ENCODE results near the gene SPATA3. TPM values are rescaled to one million over a fixed set of nuclear protein-coding genes. Genes with fewer than 3 reads are reported as not detected.

SPATA3 gene
- total RNA-seq, 1 donor, result not detected

GRCh38 chr2:230982126-230982525, 13.8 kb upstream of the SPATA3 start:
- H3K4me1 ChIP-seq (ENCODE audit: insufficient read depth, low read length), result peaks cover 13% of the 10 kb centered on the region
- H3K27me3 ChIP-seq (ENCODE audit: insufficient read depth, low read length), result peaks cover 3% of the 10 kb centered on the region
- H3K4me3 ChIP-seq (ENCODE audit: low read length), result no peak overlapping the region
- no peaks in the 10 kb centered on the region for H3K9me3 ChIP-seq (ENCODE audit: low read depth, low read length)

- peaks cover 15% of the 10 kb centered on the region for H3K4me1 ChIP-seq (ENCODE audit: insufficient read depth, low read length)
- no peaks in the 10 kb centered on the region for H3K9me3 ChIP-seq (ENCODE audit: low read depth, low read length)
- peaks cover 3% of the 10 kb centered on the region for H3K27me3 ChIP-seq (ENCODE audit: insufficient read depth, low read length)
- H3K4me3 ChIP-seq (ENCODE audit: low read length), result no peak overlapping the region
Observed at GRCh38 chr2:230982528-230982927, 13.4 kb upstream of the SPATA3 start.

GRCh38 chr2:230983566-230983965, 12.4 kb upstream of the SPATA3 start:
- Histone ChIP-seq H3K9me3 (ENCODE audit: low read depth, low read length) (no peaks in the 10 kb centered on the region), H3K4me3 (ENCODE audit: low read length) (no peak overlapping the region), H3K4me1 (ENCODE audit: insufficient read depth, low read length) (peaks cover 15% of the 10 kb centered on the region), H3K27me3 (ENCODE audit: insufficient read depth, low read length) (peaks cover 3% of the 10 kb centered on the region)

- H3K4me3 ChIP-seq (ENCODE audit: low read length), result no peak overlapping the region
- H3K27me3 ChIP-seq (ENCODE audit: insufficient read depth, low read length), result peaks cover 3% of the 10 kb centered on the region
- no peaks in the 10 kb centered on the region for H3K9me3 ChIP-seq (ENCODE audit: low read depth, low read length)
- H3K4me1 ChIP-seq (ENCODE audit: insufficient read depth, low read length), result peaks cover 15% of the 10 kb centered on the region
Observed at GRCh38 chr2:230984393-230985220, 11.3 kb upstream of the SPATA3 start.

GRCh38 chr2:230985519-230986231, 10.2 kb upstream of the SPATA3 start:
- Histone ChIP-seq H3K27me3 (ENCODE audit: insufficient read depth, low read length) (peaks cover 3% of the 10 kb centered on the region), H3K4me1 (ENCODE audit: insufficient read depth, low read length) (peaks cover 13% of the 10 kb centered on the region), H3K4me3 (ENCODE audit: low read length) (no peak overlapping the region), H3K9me3 (ENCODE audit: low read depth, low read length) (no peaks in the 10 kb centered on the region)

GRCh38 chr2:230986520-230987136, 9.3 kb upstream of the SPATA3 start:
- H3K27me3 ChIP-seq (ENCODE audit: insufficient read depth, low read length), result peaks cover 3% of the 10 kb centered on the region
- H3K4me1 ChIP-seq (ENCODE audit: insufficient read depth, low read length), result peaks cover 6% of the 10 kb centered on the region
- H3K9me3 ChIP-seq (ENCODE audit: low read depth, low read length), result no peaks in the 10 kb centered on the region
- peak overlapping the region; percentile 13 for H3K4me3 ChIP-seq (ENCODE audit: low read length)

- Histone ChIP-seq H3K27me3 (ENCODE audit: insufficient read depth, low read length) (peaks cover 3% of the 10 kb centered on the region), H3K4me1 (ENCODE audit: insufficient read depth, low read length) (peaks cover 6% of the 10 kb centered on the region), H3K4me3 (ENCODE audit: low read length) (peak overlapping the region; percentile 13), H3K9me3 (ENCODE audit: low read depth, low read length) (no peaks in the 10 kb centered on the region)
Observed at GRCh38 chr2:230987137-230988020, 8.5 kb upstream of the SPATA3 start.

GRCh38 chr2:230989731-230990130, 6.2 kb upstream of the SPATA3 start:
- peaks cover 6% of the 10 kb centered on the region for H3K4me1 ChIP-seq (ENCODE audit: insufficient read depth, low read length)
- H3K9me3 ChIP-seq (ENCODE audit: low read depth, low read length), result no peaks in the 10 kb centered on the region

GRCh38 chr2:230990131-230990898, 5.6 kb upstream of the SPATA3 start:
- Histone ChIP-seq H3K27me3 (ENCODE audit: insufficient read depth, low read length) (peaks cover 3% of the 10 kb centered on the region), H3K4me3 (ENCODE audit: low read length) (no peak overlapping the region), H3K4me1 (ENCODE audit: insufficient read depth, low read length) (peaks cover 6% of the 10 kb centered on the region), H3K9me3 (ENCODE audit: low read depth, low read length) (no peaks in the 10 kb centered on the region)

More at GRCh38 chr2:230989731-230990130, 6.2 kb upstream of the SPATA3 start:
- Histone ChIP-seq H3K27me3 (ENCODE audit: insufficient read depth, low read length) (peaks cover 3% of the 10 kb centered on the region), H3K4me3 (ENCODE audit: low read length) (no peak overlapping the region)

- peaks cover 6% of the 10 kb centered on the region for H3K4me1 ChIP-seq (ENCODE audit: insufficient read depth, low read length)
- no peaks in the 10 kb centered on the region for H3K9me3 ChIP-seq (ENCODE audit: low read depth, low read length)
- H3K27me3 ChIP-seq (ENCODE audit: insufficient read depth, low read length), result peaks cover 3% of the 10 kb centered on the region
- no peak overlapping the region for H3K4me3 ChIP-seq (ENCODE audit: low read length)
Observed at GRCh38 chr2:230990899-230991150, 5.1 kb upstream of the SPATA3 start.

GRCh38 chr2:230991598-230991997, 4.3 kb upstream of the SPATA3 start:
- H3K9me3 ChIP-seq (ENCODE audit: low read depth, low read length), result no peaks in the 10 kb centered on the region
- peaks cover 3% of the 10 kb centered on the region for H3K27me3 ChIP-seq (ENCODE audit: insufficient read depth, low read length)
- no peak overlapping the region for H3K4me3 ChIP-seq (ENCODE audit: low read length)
- H3K4me1 ChIP-seq (ENCODE audit: insufficient read depth, low read length), result peaks cover 6% of the 10 kb centered on the region

- H3K27me3 ChIP-seq (ENCODE audit: insufficient read depth, low read length), result peaks cover 13% of the 10 kb centered on the region
Observed at GRCh38 chr2:230996661-230997060, 740 bp downstream of the SPATA3 start.

GRCh38 chr2:230998882-230999281, 3.0 kb downstream of the SPATA3 start:
- Histone ChIP-seq H3K4me1 (ENCODE audit: insufficient read depth, low read length) (no peaks in the 10 kb centered on the region), H3K9me3 (ENCODE audit: low read depth, low read length) (no peaks in the 10 kb centered on the region), H3K27me3 (ENCODE audit: insufficient read depth, low read length) (peaks cover 13% of the 10 kb centered on the region), H3K4me3 (ENCODE audit: low read length) (no peak overlapping the region)

More at GRCh38 chr2:230996661-230997060, 740 bp downstream of the SPATA3 start:
- H3K4me1 ChIP-seq (ENCODE audit: insufficient read depth, low read length), result no peaks in the 10 kb centered on the region
- no peaks in the 10 kb centered on the region for H3K9me3 ChIP-seq (ENCODE audit: low read depth, low read length)
- no peak overlapping the region for H3K4me3 ChIP-seq (ENCODE audit: low read length)

- no peaks in the 10 kb centered on the region for H3K9me3 ChIP-seq (ENCODE audit: low read depth, low read length)
- H3K4me1 ChIP-seq (ENCODE audit: insufficient read depth, low read length), result no peaks in the 10 kb centered on the region
- H3K27me3 ChIP-seq (ENCODE audit: insufficient read depth, low read length), result peaks cover 13% of the 10 kb centered on the region
- no peak overlapping the region for H3K4me3 ChIP-seq (ENCODE audit: low read length)
Observed at GRCh38 chr2:230999477-230999876, 3.6 kb downstream of the SPATA3 start.
